ENCODE measurements around the gene AREL1.

Gene AREL1

DNA sequence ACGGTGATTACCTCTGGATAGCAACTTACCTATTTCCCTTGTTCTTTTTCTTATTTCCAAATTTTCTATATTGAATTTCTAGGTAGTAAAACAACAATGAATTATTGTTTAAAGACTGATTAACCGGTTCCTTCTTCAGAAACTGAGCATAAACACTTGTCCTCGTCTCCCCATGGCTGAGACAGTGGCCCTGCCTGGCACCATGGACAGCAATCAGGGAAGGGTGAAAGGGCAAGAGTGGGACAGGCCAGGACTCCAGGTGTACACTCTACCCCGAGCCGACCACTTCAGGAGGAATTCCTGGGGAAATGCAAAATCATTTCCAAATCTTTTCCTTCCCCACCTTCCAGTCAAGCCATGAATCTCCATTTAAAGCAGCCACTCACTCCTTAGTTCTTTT, 52.0 kb downstream of the AREL1 start:
- DNase-seq (ENCODE audit: low read depth): no peak

DNA sequence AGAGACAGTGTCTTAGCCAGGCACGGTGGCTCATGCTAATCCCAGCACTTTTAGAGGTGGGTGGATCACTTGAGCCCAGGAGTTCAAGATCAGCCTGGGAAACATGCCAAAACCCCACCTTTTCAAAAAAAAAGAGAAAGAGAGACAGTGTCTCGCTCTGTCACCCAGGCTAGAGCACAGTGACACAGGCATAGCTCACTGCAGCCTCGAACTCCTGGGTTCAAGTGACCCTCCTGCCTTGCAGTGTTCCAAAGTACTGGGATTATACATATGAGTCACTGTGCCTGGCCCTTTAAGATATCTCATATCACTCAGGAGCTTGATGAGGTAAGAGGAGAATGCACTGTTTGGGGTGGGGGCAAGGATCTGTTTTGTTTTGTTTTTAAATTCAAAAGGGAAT, 52.7 kb downstream of the AREL1 start:
- no peak for DNase-seq (ENCODE audit: low read depth)

DNA sequence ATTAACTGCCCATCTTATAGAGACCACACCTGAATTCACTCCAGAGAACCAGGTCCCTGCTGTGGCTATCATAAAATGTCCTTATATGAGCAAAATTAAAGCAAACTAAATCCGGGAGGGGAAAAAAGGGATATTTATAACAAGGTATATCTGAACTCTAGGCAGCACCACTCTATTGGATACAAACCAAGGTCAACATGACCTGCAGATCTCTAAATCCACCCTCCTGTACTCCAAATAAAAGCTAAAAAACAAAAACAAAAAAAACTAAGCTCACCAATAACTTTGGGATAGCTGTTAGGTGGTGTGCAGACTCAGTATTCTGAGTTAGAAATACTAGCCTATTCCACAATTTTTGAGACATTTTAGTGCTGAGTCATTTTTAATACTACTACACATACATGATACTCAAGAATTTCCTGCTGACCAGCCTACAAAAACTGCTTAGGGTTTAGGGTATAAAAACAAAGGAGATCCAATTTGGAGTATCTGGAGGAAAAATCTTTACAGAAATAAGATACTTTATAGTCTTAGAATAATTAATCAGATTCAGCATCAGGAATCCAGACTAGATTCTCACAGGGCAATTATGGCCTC, 54.2 kb downstream of the AREL1 start:
- DNase-seq (ENCODE audit: low read depth): no peak

DNA sequence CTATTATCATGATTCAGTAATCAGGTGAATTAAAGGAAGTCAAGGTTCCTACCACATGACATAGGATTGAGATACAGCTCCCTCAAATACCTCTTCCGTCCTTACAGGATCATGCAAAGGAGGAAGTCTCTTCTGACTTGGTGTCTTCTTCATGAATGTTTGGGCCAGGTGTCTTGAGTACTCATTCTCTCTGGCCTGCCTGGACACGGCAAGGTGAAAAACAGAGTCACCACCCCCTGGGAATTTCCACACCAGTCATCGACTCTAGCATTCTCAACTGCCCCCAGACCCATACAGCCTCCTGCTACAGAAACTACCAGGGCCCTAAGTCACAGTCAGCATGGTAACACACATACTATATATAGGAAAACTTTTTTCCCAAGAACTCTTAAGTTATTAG, 55.9 kb downstream of the AREL1 start:
- DNase-seq (ENCODE audit: low read depth): no peak

DNA sequence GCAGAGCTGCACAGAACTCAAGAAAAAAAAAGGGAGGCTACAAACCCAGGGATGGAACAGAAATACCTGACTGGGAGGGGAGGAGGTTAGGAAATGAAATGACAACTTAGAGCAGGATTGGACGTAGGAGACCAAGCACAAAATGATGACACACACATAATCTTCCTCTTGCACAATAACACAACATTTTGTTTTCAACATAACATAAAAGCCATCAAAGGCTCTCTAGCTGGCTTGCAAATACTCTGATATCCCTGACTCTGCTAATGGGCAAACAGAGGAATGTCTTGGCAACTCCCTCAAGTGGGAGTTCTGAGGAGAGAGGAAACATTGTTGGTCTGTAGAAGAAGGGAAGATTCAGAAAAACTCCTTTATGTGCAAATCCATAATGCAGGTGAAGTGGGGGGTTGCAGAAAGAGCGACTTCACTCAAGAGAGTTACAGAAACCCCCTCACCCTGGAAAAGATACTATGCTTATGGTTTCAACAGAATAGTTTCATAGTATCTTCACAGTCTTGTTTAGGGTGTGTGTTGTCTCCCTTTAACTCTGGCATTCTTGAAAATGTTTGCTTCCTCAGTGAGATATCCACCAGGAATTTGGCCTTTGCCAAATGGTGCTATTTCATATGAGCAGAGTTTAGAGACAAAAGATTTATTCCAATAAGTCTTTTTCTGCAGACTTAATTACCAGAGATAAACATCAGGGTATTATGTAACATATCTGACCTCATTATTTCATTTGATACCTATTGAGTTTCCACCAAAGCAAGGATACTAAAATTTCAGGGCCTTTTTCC, 57.1 kb downstream of the AREL1 start:
- no peak for DNase-seq (ENCODE audit: low read depth)

DNA sequence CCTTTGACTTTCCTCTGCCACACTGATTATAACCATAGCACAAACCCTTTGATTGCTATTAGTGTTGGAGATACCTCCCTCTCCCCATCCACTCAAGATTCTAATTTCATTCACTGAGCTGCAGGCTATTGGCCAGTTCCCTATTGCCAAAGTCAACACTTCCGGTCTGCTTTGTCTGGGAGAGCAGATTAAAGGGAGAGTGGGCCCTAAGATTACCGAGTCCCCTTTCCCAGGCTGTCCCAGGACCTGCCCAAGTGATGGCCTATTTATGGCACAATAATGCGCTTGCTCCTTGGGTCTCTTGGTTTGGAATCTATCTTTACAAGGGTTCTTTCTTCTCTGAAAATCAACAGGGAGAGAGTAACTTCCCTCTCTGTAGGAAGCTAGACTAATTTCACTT, 57.9 kb downstream of the AREL1 start:
- no peak for DNase-seq (ENCODE audit: low read depth)

DNA sequence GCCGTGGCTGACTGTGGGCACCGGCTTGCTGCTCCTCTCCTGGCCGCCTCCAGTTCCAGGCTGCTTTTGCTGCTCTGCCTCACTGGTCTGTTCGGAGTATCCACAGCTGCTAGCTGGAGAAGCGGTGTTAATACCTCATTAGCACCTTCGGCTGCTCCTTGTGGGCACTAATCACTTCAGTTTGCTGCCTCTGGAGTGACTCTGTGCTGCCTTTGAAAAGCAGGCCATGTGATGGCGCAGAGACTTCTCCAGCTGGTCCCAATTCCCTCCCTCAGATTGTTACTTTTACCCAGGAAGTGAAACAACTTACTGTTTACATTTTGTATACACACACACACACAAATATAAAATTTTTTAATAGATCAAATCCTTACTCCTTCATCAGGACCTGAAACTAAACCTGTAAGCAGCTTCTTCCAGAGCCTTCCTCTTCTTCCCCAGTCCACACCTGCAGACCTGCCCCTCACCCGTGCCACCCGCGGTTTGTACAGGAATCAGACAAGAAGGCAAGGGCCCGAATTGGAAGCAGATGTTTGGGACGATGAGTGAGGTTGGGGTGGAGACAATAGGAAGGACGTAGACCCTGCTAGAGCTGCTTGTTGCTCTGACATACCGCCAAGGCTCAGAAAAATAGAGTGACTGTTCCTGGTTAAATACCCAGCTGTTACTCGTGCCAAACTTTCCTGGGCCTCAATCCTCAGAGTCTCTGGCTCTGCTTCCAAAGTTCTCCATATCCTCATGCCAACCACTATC, 59.3 kb downstream of the AREL1 start:
- no peak for DNase-seq (ENCODE audit: low read depth)

DNA sequence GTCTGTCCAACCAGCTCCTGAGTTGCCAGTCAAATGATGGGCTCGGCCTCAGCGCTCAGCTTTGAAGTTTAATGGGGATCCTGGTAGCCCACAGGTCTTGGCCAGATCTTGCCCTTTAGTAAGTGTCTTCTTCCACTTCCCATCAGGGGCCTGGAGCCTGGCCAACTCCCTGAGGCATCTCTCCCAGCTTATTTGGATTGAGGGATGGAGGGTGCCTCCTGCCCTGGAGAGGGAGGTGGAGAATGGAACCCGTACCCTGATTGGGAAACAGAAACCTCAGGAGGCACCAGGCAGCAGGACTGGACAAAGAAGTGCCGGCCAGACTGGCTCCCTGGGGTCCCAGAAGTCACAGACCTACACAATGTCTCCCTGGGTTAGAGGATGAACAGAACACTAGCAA, 60.3 kb downstream of the AREL1 start:
- DNase-seq (ENCODE audit: low read depth): no peak

DNA sequence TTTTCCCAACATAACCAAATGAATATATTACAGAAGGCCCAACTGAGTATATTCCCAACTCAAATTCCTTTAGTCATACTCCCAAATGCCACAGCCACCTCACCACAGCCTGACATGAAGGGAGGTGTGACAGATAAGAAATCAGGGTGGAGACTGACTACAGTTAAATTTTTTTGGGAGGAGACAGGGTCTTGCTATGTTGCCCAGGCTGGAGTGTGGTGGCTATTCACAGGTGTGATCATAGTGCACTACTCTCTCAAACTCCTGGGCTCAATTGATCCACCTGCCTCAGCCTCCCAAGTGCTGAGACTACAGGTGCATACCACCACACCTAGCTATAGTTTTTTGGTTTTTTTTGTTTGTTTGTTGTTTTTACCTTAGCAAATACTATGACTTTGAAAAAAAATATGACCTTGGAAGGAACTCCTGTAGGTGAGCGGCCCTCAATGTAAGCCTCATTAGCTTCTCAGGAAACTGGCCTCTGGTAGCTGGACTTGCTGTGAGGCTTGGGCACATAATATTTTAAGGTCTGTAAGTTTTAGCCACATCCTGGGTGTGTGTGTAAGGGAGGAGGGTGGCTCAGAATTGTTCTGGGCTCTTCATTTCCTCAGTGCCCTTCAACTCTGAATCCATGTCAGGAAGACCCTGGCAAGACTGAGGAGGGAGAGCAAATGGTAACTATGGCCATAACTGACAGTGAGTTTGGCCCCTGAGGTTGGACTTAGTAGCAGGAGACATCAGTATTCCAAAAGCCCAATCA, 61.8 kb downstream of the AREL1 start:
- no peak for DNase-seq (ENCODE audit: low read depth)

DNA sequence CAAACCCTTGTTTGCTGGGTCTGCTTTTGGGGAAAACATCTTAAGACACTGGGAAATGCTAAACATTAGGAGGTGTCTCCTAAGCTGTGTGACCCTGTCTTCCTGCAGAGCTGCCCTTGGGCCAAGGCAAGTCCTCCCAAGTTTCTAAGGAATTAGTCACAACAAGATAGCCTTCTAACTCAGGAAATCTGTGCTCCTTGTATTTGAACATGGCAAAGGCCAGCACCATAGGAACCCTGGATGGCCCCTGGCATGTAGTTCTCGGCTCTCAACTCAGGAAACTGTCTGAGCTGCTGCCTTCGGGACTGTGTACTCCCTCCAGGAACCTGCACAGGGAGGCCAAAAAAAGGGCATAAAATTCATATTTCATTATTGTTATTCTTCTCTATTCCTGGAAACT, 63.2 kb downstream of the AREL1 start:
- DNase-seq (ENCODE audit: low read depth): no peak

DNA sequence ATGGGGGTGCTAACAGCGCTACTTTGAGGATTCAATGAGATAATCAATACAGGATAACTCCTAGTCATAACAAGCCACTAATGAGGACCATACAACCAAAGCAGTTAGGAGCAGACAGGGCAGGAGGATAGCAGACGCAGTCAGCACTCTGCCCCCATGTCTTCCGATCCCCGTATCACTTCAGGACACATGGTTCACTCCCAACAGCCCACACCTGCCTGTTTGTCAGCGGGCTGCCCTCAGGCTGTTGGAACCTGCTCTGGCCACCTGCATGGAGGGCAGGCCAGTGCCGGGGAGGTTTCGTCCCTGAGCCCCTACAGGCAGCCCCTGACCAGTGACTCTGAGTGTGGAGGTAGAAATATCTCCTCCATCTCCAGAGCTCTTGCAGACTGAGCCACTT, 63.7 kb downstream of the AREL1 start:
- no peak for DNase-seq (ENCODE audit: low read depth)

DNA sequence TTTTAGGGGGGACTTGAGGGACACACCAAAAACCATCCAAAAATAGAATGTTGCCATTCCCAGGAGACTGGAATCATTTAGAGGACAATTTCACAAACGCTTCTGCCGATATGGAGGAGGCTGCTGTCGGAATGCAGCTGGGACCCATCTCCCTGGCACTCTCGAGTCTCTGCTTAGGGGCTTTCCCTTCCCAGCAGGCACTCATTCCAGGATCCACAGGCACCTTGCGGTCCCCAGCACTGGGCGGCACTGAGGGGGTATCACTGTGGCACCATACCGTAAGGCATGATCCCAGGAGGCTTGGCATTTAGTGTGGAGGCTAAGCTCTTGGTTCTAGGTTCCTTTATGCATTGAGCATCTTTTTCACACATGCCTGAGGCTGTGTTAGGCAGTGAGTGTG, 64.3 kb downstream of the AREL1 start:
- DNase-seq (ENCODE audit: low read depth): no peak

DNA sequence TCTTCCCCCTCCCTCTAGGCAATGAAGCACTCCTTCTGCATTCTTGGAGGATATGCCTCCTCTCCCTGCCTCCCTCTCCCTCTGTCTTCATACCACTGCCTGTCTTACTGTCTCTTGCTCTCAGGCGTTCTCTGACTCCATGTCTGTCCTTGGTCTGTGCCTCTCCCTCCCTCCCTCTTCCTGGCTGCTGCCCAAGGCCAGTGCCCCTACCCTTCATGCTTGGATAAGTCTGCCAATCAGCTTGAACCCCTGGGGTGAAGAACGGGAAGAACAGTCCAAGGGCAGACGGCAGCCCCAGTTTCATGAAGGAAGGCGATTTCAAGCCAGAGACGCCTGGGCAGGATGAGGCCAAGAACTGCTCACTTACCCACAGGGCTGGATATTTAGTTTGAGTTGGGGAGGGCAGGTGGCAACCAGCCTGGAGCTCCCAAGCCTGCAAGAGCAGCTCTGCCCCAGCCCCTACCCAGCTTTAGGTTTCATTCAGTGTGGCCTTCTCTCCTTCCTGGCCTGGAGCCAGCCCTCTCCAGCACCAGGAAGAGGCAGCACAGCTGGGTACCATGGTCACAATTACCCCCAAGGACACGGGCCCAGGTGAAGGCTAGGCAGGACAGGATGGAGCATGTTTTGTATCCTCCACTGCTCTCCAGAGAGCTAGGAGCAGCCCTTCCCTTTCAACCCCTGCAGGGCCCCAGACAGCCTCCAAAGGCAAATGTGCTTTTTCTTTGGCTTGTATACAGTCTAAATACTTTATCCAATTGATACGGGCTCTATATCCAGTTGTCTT, 65.0 kb downstream of the AREL1 start:
- DNase-seq (ENCODE audit: low read depth): no peak

DNA sequence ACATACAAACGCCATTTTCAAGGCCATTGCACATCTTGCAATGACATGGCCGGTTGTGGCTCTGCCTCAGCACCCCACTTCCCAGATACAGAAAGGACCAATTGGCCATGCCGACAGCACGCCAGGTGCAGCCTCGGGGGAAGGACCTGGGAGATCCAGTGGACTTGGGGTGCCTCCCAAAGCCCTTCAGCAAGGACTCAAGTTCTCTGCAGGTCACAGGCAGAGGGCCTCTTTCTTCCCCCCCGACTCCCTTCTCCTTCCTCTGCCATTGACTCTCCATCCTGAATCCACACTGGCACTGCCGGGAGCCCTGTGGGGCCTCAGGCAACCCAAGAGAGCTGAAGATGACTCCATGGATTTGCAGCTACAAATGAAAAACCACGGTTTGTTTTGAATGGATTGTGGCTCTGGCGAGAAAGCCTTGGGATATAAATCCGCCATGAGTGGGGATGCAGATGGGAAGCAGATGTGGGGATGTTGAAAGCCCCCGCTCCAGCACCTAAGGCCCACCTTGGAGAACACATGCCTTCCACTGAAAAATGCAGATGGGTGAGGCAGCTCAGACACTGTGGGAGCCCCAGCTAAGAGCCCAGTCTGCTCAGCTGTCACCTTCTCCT, 65.7 kb downstream of the AREL1 start:
- DNase-seq (ENCODE audit: low read depth): no peak

DNA sequence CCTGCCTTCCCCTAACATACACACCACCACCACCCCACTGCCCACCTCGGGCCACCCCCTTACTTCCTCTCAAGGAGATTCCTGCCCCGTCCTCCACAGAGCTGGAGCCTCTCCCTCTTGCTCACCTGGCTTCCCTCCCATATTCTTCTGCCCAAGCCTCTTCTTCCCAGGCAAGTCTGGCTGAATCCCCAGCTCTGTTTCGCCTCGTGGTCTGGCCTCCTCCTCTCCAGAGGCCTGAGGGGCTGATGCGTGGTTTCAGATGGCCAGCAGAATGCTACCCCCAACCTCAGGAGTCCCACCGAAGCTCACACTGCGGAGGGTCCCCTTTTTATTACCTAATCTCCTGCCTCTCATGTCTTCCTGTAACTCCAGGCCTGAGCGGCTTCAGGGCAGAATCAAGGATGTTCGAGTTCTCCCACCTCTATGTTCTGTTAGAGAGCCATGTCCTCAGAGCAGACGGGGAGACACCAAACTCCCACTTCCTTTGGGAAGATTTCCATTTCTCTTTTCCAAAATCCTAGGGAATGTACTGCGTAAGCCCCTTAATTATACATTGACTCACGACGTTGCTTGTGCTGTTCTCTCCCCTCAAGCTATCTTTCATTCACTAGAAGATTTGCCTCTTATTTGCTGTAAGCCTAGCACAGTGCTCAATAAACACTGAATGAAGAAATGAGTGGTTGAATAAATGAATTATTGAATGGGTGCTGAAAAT, 67.0 kb downstream of the AREL1 start:
- no peak for DNase-seq (ENCODE audit: low read depth)

DNA sequence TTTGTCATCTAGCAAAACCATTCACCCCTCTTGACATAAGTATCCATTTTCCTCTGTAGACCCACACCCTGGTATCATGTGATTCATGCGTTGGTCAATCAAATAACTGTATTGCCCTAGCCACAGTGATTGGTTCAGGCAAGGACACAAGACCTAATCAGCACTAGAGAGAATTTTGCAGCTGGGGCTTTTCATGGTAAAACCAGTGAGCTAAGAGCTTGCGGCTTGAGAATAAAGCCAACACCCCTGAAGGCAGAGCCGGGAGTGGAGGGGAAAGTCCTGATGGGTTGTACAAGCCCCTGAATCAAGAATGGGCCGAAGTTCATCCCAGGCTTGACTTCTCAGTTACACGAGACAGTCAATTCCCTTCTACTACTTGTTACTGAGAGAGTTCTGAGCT, 67.6 kb downstream of the AREL1 start:
- DNase-seq (ENCODE audit: low read depth): no peak

DNA sequence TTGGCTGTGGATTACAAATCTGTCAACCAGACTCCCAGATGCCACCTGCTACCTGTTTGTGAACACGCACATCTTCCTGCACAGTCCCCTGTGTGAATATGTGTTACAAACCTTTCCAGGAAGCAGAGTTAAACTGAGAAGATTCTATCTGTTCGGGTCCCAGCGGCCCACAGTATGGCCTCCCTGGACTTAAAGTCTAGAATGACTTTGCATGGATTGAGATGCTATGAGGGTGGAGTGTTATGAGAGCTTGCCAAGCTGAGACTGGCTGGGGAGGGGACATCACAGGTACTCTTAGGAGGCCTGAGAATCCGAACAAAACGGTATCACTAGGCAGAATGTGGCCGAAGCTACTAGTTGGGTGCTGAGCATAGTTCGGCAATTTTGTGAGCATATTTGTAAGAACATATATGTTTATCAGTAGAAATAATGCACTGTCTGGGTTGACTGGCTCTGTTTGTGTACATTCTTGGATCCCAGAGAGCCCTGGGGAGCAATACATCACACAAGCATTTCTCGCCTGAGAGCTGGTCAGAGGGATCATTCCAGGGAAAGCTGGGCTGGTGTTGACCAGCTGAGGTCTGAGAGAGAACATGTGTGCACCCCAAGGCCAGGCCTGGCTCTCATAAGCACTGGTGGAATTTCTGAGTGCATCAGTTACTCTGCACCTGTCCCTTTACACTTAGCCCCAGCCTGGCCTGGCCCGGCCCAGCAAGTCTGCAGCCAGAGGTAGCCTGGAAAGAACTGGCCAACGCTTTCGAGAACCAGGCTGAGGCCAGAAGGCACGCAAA, 71.1 kb downstream of the AREL1 start:
- no peak for DNase-seq (ENCODE audit: low read depth)

DNA sequence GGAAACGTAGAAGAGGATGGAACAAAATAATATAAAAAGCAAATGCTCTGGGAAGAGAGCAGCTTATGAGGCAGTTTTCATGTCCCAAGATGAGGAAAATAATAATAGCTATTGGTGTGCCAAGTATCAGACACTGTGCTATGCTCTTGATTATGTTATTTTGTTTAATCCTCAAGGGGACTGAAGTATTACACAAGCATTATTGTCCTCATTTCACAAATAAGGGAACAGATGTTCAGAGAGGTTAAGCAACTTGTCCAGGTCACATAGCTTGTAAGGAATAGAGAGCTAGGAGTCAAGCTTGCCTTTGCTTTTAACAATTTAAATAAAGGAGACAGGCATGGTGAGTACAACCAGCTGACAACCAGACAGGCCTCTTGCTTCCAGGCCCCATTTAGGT, 73.9 kb downstream of the AREL1 start:
- no peak for DNase-seq (ENCODE audit: low read depth)

DNA sequence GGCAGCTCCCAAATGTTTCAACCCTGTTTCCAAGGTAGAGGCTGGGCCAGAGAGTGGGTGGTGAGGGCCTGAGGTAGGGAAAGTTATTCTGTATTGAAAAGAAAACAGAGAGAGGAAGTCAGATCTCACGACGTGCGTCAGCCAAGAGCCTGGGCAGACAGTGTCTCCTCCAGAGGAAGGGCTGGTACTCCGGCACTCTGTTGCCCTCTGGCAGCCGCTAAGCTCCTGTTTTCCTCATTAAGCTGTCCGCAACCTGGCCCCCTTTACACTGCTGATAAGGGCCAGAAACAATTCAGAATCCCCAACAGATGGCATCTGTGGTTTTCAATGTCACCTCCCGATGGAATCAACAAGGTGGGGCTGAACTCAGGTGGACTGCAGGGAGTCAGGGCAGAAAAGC, 74.8 kb downstream of the AREL1 start:
- no peak for DNase-seq (ENCODE audit: low read depth)

DNA sequence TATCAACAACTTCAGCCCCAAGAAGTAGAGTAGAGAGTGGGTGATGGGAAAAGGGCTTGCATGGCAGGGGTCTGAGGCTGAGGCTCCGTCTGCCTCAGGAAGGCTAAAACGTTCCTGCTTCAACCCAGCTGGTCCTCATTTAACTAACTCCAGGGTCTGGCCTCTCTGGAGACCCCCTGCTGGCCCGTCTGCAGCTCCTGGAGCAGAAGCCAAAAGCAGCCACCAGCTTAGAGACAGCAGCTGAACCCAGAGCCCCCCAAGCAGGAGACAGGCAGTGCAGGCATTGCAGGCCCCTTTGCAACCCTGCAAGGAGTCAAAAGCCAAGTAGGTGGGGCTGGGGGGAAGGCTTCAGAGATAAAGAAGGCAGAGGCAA, 75.7 kb downstream of the AREL1 start:
- no peak for DNase-seq (ENCODE audit: low read depth)

All from stimulated activated CD8-positive, alpha-beta memory T cell treated with anti-CD3 and anti-CD28 coated beads, Interleukin-12 subunit alpha, Interleukin-12 subunit beta, amount 100 ng/mL, for 4 hours (primary cell).